HepG2 (cell line): ENCODE measurements around the gene YIF1A. TPM values are rescaled to one million over a fixed set of nuclear protein-coding genes. Genes with fewer than 3 reads are reported as not detected.

Source experiments
- ASH2L ChIP-seq: fragments of 300-600, 200-600 bp; sonication (generic); IDR thresholded peaks from 2 replicates; pipeline ENCODE4 v1.7.0; 2017; ENCODE audit warnings: low read depth, mild to moderate bottlenecking, moderate library complexity, mixed read lengths, low read length; ENCODE audit not compliant: insufficient read length
- CSRNP1 ChIP-seq: sonication (generic); formaldehyde crosslinking; IDR thresholded peaks from 2 replicates; pipeline ENCODE4 v1.8.1; 2023; ENCODE audit warnings: mild to moderate bottlenecking, missing genetic modification reagents
- E2F2 ChIP-seq: sonication (generic); formaldehyde crosslinking; IDR thresholded peaks from 2 replicates; pipeline ENCODE4 v1.4.0; 2020; ENCODE audit warnings: missing genetic modification reagents, borderline replicate concordance
- GRHL1 ChIP-seq: sonication (generic); formaldehyde crosslinking; conservative IDR thresholded peaks from 2 replicates; pipeline ENCODE4 v1.8.0; 2022; ENCODE audit warnings: missing genetic modification reagents
- IRF1 ChIP-seq: sonication (generic); formaldehyde crosslinking; IDR thresholded peaks from 2 replicates; pipeline ENCODE4 v1.4.0; 2020; ENCODE audit warnings: low read depth, mild to moderate bottlenecking, missing genetic modification reagents
- NR3C1 ChIP-seq: sonication (generic); formaldehyde crosslinking; IDR thresholded peaks from 2 replicates; pipeline ENCODE4 v1.4.0; 2020; ENCODE audit warnings: missing genetic modification reagents
- PITX1 ChIP-seq: sonication (generic); formaldehyde crosslinking; IDR thresholded peaks from 2 replicates; pipeline ENCODE4 v1.5.1; 2020; ENCODE audit warnings: mild to moderate bottlenecking, missing genetic modification reagents
- RBM22 ChIP-seq: fragments of 200-400 bp; formaldehyde crosslinking; optimal IDR thresholded peaks from 2 replicates; pipeline ENCODE3; 2017; ENCODE audit warnings: mild to moderate bottlenecking, low read length, moderate library complexity
- SAFB2 ChIP-seq: sonication (generic); formaldehyde crosslinking; IDR thresholded peaks from 2 replicates; pipeline ENCODE4 v1.5.1; 2020; ENCODE audit warnings: missing genetic modification reagents, low read depth, mild to moderate bottlenecking, borderline replicate concordance
- ZBTB20 ChIP-seq: sonication (generic); formaldehyde crosslinking; IDR thresholded peaks from 2 replicates; pipeline ENCODE4 v1.8.1; 2023; ENCODE audit warnings: missing genetic modification reagents, low read depth, mild to moderate bottlenecking, borderline replicate concordance
- ZBTB37 ChIP-seq: sonication (generic); formaldehyde crosslinking; IDR thresholded peaks from 2 replicates; pipeline ENCODE4 v1.4.0; 2020; ENCODE audit warnings: mild to moderate bottlenecking, missing genetic modification reagents
- ZNF20 ChIP-seq: sonication (generic); formaldehyde crosslinking; IDR thresholded peaks from 2 replicates; pipeline ENCODE4 v1.4.0; 2020; ENCODE audit warnings: mild to moderate bottlenecking, moderate library complexity, missing genetic modification reagents
- ZNF232 ChIP-seq: sonication (generic); formaldehyde crosslinking; IDR thresholded peaks from 2 replicates; pipeline ENCODE4 v1.4.0; 2020; ENCODE audit warnings: missing genetic modification reagents, borderline replicate concordance
- ZNF253 ChIP-seq: sonication (generic); formaldehyde crosslinking; IDR thresholded peaks from 2 replicates; pipeline ENCODE4 v1.8.0; 2022; ENCODE audit warnings: mild to moderate bottlenecking, missing genetic modification reagents, borderline replicate concordance
- ZNF546 ChIP-seq: sonication (generic); formaldehyde crosslinking; conservative IDR thresholded peaks from 2 replicates; pipeline ENCODE4 v1.8.1; 2023; ENCODE audit warnings: mild to moderate bottlenecking, missing genetic modification reagents
- ZNF614 ChIP-seq: IDR thresholded peaks from 2 replicates; pipeline ENCODE4 v1.6.1; 2018; ENCODE audit warnings: missing biosample characterization, missing genetic modification reagents, inconsistent platforms, borderline replicate concordance
- ZNF891 ChIP-seq: sonication (generic); formaldehyde crosslinking; IDR thresholded peaks from 2 replicates; pipeline ENCODE4 v1.5.0; 2020; ENCODE audit warnings: mild to moderate bottlenecking, missing genetic modification reagents
- polyA plus RNA-seq, 8 experiments: library from polyadenylated mRNA; depleted of rRNA in 3 of 8; stranded (reverse) in 7 of 8; unstranded in 1 of 8; fragments of >200 nt; fragmentation: Illumina TruSeq in 4 of 8; extraction: Trizol in 4 of 8; gene quantifications; 2 replicates each; pipeline versions ENCODE4 v1.2.1 to v1.2.3, GENCODE V29; 2011 to 2016; ENCODE audit warnings: low read depth in 4 of 8, missing spikeins in 1 of 8, mixed read lengths in 1 of 8; ENCODE audit not compliant: insufficient read depth in 1 of 8
- total RNA-seq, 5 experiments: library from RNA; depleted of rRNA; stranded (reverse); fragments of >200 nt; fragmentation: Illumina TruSeq; extraction: Trizol; gene quantifications; 2 replicates each; pipeline ENCODE4 v1.2.3, GENCODE V29; 2016; ENCODE audit warnings: low read depth in 1 of 5

Gene YIF1A
- total and polyA plus RNA-seq, 2 of the 13 experiments (the other 11 are each of a cell fraction or from before 2014, with no cell fraction given), result 133 to 145 TPM

GRCh38 chr11:66313321-66314185 is 24.6 kb upstream of the YIF1A start (continued):
- TF ChIP-seq ZBTB37 (CRISPR knock-in tag), result no peak
- no peak for TF ChIP-seq RBM22
- no peak for TF ChIP-seq E2F2
- TF ChIP-seq IRF1 (CRISPR knock-in tag), result no peak
- no peak for TF ChIP-seq GRHL1
- no peak for TF ChIP-seq SAFB2
- no peak for TF ChIP-seq ZBTB20 (CRISPR knock-in tag)
- no peak for TF ChIP-seq CSRNP1 (CRISPR knock-in tag)
- TF ChIP-seq ZNF546, result no peak
- TF ChIP-seq ZNF232 (CRISPR knock-in tag), result no peak
- no peak for TF ChIP-seq ZNF614 (CRISPR knock-in tag)
- no peak for TF ChIP-seq ZNF20 (CRISPR knock-in tag)
- no peak for TF ChIP-seq NR3C1 (CRISPR knock-in tag)
- TF ChIP-seq PITX1, result no peak
- peak; percentile 43; the same call in 1 of the 2 replicates for TF ChIP-seq ZNF253 (CRISPR knock-in tag)
- peak; percentile 30 for TF ChIP-seq ASH2L
- 0 out of 2 replicates have a peak, but pooled peaks have one; percentile 30 for TF ChIP-seq ZNF891 (CRISPR knock-in tag)
